Loucy (cell line): ENCODE results near the gene SLC35B4.

Source experiments
- H2AFZ ChIP-seq: fragments of 200-600 bp; sonication (generic); 2 replicates; pipeline ENCODE4 v1.6.0; 2016; ENCODE audit warnings: antibody characterized with exemption, mild to moderate bottlenecking, low read length, moderate library complexity
- H3F3A ChIP-seq: fragments of 200-600 bp; 2 replicates; pipeline ENCODE4 v1.6.0; 2016; ENCODE audit warnings: antibody characterized with exemption, low read depth, mild to moderate bottlenecking
- H3K27me3 ChIP-seq: fragments of 200-600 bp; sonication (generic); 2 replicates; pipeline ENCODE4 v1.6.1; 2014; ENCODE audit warnings: low read length, mild to moderate bottlenecking; ENCODE audit not compliant: insufficient read depth, poor library complexity, severe bottlenecking
- H3K36me3 ChIP-seq: fragments of 200-600 bp; sonication (generic); 2 replicates; pipeline ENCODE4 v1.6.1; 2016; ENCODE audit warnings: low read length; ENCODE audit not compliant: insufficient read depth
- H3K4me1 ChIP-seq: fragments of 200-600 bp; sonication (generic); 2 replicates; pipeline ENCODE4 v1.5.1; 2014; ENCODE audit warnings: low read length, mild to moderate bottlenecking; ENCODE audit not compliant: insufficient read depth, poor library complexity, severe bottlenecking
- H3K4me2 ChIP-seq: fragments of 200-600 bp; sonication (generic); 2 replicates; pipeline ENCODE4 v1.6.0; 2014; ENCODE audit warnings: antibody characterized with exemption, low read length, low read depth, mild to moderate bottlenecking; ENCODE audit not compliant: poor library complexity, severe bottlenecking
- H3K4me3 ChIP-seq: fragments of 200-600 bp; sonication (generic); 2 replicates; pipeline ENCODE4 v1.5.1; 2014; ENCODE audit warnings: low read length, mild to moderate bottlenecking, mixed read lengths; ENCODE audit not compliant: poor library complexity, severe bottlenecking
- H3K79me2 ChIP-seq: fragments of 200-600 bp; sonication (generic); 2 replicates; pipeline ENCODE4 v1.6.1; 2014; ENCODE audit warnings: low read length; ENCODE audit not compliant: insufficient read depth
- H3K9ac ChIP-seq: fragments of 200-600 bp; sonication (generic); 2 replicates; pipeline ENCODE4 v1.6.0; 2014; ENCODE audit warnings: mild to moderate bottlenecking, low read depth, low read length, moderate library complexity; ENCODE audit not compliant: poor library complexity, severe bottlenecking
- H3K9me2 ChIP-seq: fragments of 200-600 bp; sonication (generic); replicated peaks from 2 replicates; pipeline ENCODE4 v1.6.1; 2016; ENCODE audit warnings: low read depth, low read length, mixed read lengths
- H3K9me3 ChIP-seq: fragments of 200-600 bp; sonication (generic); 2 replicates; pipeline ENCODE4 v1.6.1; 2014; ENCODE audit warnings: mild to moderate bottlenecking, antibody characterized with exemption, low read length, low read depth; ENCODE audit not compliant: insufficient read depth
- H4K20me1 ChIP-seq: fragments of 200-600 bp; sonication (generic); 2 replicates; pipeline ENCODE4 v1.6.0; 2014; ENCODE audit warnings: antibody characterized with exemption, low read length, mild to moderate bottlenecking; ENCODE audit not compliant: insufficient read depth, poor library complexity, severe bottlenecking
- CTCF ChIP-seq: fragments of 200-600 bp; sonication (generic); conservative IDR thresholded peaks from 2 replicates; pipeline ENCODE4 v1.5.1; 2014; ENCODE audit warnings: mild to moderate bottlenecking, antibody characterized with exemption, low read length
- EZH2phosphoT487 ChIP-seq: fragments of 200-600 bp; IDR thresholded peaks from 2 replicates; pipeline ENCODE4 v1.6.1; 2018; ENCODE audit warnings: antibody characterized with exemption, mild to moderate bottlenecking, moderate library complexity, borderline replicate concordance

Gene SLC35B4

GRCh38 chr7:134328900-134329299, 12.2 kb upstream of the SLC35B4 start:
- Histone ChIP-seq H3K27me3 (no peaks in the 10 kb centered on the region), H3K9me2 (no peaks in the 10 kb centered on the region), H3K4me3 (no peak overlapping the region), H4K20me1 (no peaks in the 10 kb centered on the region), H3K4me2 (no peak overlapping the region), H3K79me2 (no peaks in the 10 kb centered on the region), H3K4me1 (peaks cover 3% of the 10 kb centered on the region), H3K9ac (no peak overlapping the region), H3K36me3 (no peaks in the 10 kb centered on the region), H3F3A (no peaks in the 10 kb centered on the region), H3K9me3 (no peaks in the 10 kb centered on the region), H2AFZ (no peak overlapping the region)
- no peak for TF ChIP-seq EZH2phosphoT487
- no peak for TF ChIP-seq CTCF

DNA sequence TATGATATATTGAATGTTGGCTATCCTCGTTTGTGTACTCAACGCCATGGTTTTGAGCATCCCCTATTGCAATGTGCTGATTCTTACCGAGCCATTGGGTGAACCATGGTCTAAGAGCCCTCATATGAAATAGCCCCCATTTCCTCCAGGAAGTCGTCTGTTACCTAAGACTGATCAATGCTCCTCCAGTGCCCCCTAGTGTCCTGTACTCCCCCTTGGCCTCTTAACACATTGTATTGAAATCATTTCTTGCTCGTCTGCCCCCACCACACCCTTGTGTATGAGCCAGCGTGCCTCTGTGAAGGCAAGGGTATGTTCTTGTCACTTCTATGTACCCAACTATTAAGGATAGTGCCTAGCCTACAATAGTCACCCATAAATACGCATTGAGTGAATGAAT, 11.2 kb upstream of the SLC35B4 start:
- H3K9me2 ChIP-seq, result no peaks in the 10 kb centered on the region
- H3K36me3 ChIP-seq, result no peaks in the 10 kb centered on the region
- no peak overlapping the region for H3K9ac ChIP-seq
- TF ChIP-seq EZH2phosphoT487 (no peak), CTCF (peak; percentile 88)
- H2AFZ ChIP-seq, result peak overlapping the region; percentile 64; the same call in 1 of the 2 replicates
- no peaks in the 10 kb centered on the region for H3F3A ChIP-seq
- H3K9me3 ChIP-seq, result no peaks in the 10 kb centered on the region
- peak overlapping the region; percentile 3 for H3K4me2 ChIP-seq
- peaks cover 3% of the 10 kb centered on the region for H3K4me1 ChIP-seq
- H3K79me2 ChIP-seq, result no peaks in the 10 kb centered on the region
- no peaks in the 10 kb centered on the region for H3K27me3 ChIP-seq
- no peaks in the 10 kb centered on the region for H4K20me1 ChIP-seq
- no peak overlapping the region for H3K4me3 ChIP-seq

DNA sequence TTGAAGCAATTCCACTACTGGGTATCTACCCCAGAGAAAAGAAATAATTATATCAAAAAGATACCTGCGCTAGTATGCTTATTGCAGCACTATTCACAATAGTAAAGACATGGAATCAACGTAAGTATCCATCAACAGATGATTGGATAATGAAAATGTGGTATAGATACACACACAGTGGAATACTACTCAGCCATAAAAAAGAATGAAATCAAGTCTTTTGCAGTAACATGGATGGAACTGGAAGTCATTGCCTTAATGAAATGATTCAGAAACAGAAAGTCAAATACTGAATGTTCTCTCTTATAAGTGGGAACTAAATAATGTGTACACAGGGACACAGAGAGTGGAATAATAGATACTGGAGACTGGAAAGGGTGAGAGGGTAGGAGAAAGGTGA, 7.4 kb upstream of the SLC35B4 start:
- Histone ChIP-seq H3K4me3 (no peak overlapping the region), H3K4me2 (no peak overlapping the region)
- TF ChIP-seq CTCF (no peak), EZH2phosphoT487 (no peak)

More for the DNA sequence above, 7.4 kb upstream of the SLC35B4 start:
- Histone ChIP-seq H3K9me2 (no peaks in the 10 kb centered on the region), H3F3A (no peaks in the 10 kb centered on the region), H3K4me1 (peaks cover 3% of the 10 kb centered on the region), H3K9ac (no peak overlapping the region), H2AFZ (no peak overlapping the region), H3K27me3 (no peaks in the 10 kb centered on the region), H3K79me2 (no peaks in the 10 kb centered on the region), H4K20me1 (no peaks in the 10 kb centered on the region), H3K9me3 (no peaks in the 10 kb centered on the region), H3K36me3 (no peaks in the 10 kb centered on the region)
